HepG2 (cell line): ENCODE data around the gene MAB21L4. TPM values are rescaled to one million over a fixed set of nuclear protein-coding genes. Genes with fewer than 3 reads are reported as not detected.

Experiments used
- ATAC-seq: fragments of 200-7000 bp; cut with Tn5 transposase; 3 replicates; pipeline ENCODE4 v1.9.1; 2020; ENCODE audit warnings: mild to moderate bottlenecking, moderate library complexity
- BruUV-seq: library from RNA; stranded (reverse); fragments of 400-500 nt; replicated peaks from 2 replicates; lab custom pipeline; 2021; lab: Mats Ljungman, UMichigan
- CTCF ChIA-PET: fragments of 300-600 bp; formaldehyde crosslinking; extraction: SDS; loops from one replicate; lab custom pipeline; 2021; ENCODE audit warnings: low total read pairs, inconsistent platforms, low intra/inter-chr PET ratio; lab: Yijun Ruan, JAX
- POLR2A ChIA-PET: fragments of 350-600 bp; sonication (Branson Sonifier 250); formaldehyde crosslinking; loops from one replicate; lab custom pipeline; 2020; ENCODE audit warnings: antibody characterized with exemption, inconsistent platforms; lab: Yijun Ruan, JAX
- DNase-seq: peaks from one replicate; pipeline ENCODE4 v3.0.0-alpha.2; 2015; ENCODE audit warnings: low spot score
- FAIRE-seq: peaks from 3 replicates; lab custom pipeline; 2011; peaks lifted over from hg19 to GRCh38; lab: Jason Lieb, UNC
- H2AFZ ChIP-seq: one replicate; pipeline ENCODE4 v1.6.1; 2011; ENCODE audit warnings: low read length, inconsistent platforms
- H3K27ac ChIP-seq: fragments of 300-600 bp; 3 replicates; pipeline ENCODE4 v1.8.0; 2011; ENCODE audit warnings: mixed run types, mild to moderate bottlenecking, mixed read lengths, low read length, inconsistent platforms; ENCODE audit not compliant: insufficient read depth; ENCODE audit errors: extremely low read length
- H3K27me3 ChIP-seq, 2 experiments: fragments of 200-600 bp in 1 of 2; 2 replicates in 1 of 2; 3 replicates in 1 of 2; pipeline versions ENCODE4 v1.6.0 to v1.8.0; 2011; ENCODE audit warnings: low read length in 2 of 2, mild to moderate bottlenecking in 2 of 2, moderate library complexity in 2 of 2, inconsistent platforms in 1 of 2; ENCODE audit not compliant: insufficient read depth in 2 of 2, control insufficient read depth in 1 of 2
- H3K36me3 ChIP-seq, 2 experiments: fragments of 200-600 bp in 1 of 2; replicated peaks in 1 of 2; 2 replicates in 1 of 2; 3 replicates in 1 of 2; pipeline versions ENCODE4 v1.5.1 to v1.8.0; 2011; ENCODE audit warnings: low read length in 2 of 2, inconsistent platforms in 1 of 2; ENCODE audit not compliant: insufficient read depth in 2 of 2, control insufficient read depth in 1 of 2
- H3K4me1 ChIP-seq: 2 replicates; pipeline ENCODE4 v1.5.1; 2012; ENCODE audit warnings: low read length, inconsistent platforms; ENCODE audit not compliant: insufficient read depth
- H3K4me2 ChIP-seq: 2 replicates; pipeline ENCODE4 v1.6.0; 2011; ENCODE audit warnings: low read depth, low read length, inconsistent platforms
- H3K4me3 ChIP-seq, 3 experiments: fragments of 200-600 bp in 1 of 3; sonication (generic), shearing (Covaris generic) in 1 of 3; replicated peaks in 1 of 3; 2 replicates each; pipeline ENCODE4 v1.5.1; 2011 to 2016; ENCODE audit warnings: low read length in 3 of 3, inconsistent platforms in 2 of 3, low read depth in 2 of 3, mild to moderate bottlenecking in 2 of 3, control low read depth in 1 of 3, mixed read lengths in 1 of 3; ENCODE audit not compliant: insufficient read depth in 1 of 3
- H3K79me2 ChIP-seq: one replicate; pipeline ENCODE4 v1.6.1; 2011; ENCODE audit warnings: low read length, inconsistent platforms; ENCODE audit not compliant: insufficient read depth
- H3K9ac ChIP-seq: 2 replicates; pipeline ENCODE4 v1.6.0; 2011; ENCODE audit warnings: mild to moderate bottlenecking, low read depth, low read length, inconsistent platforms; ENCODE audit not compliant: insufficient read depth
- H3K9me3 ChIP-seq: 2 replicates; pipeline ENCODE4 v1.5.1; 2012; ENCODE audit warnings: mild to moderate bottlenecking, low read length
- H4K20me1 ChIP-seq: 2 replicates; pipeline ENCODE4 v1.6.0; 2011; ENCODE audit warnings: inconsistent platforms, mild to moderate bottlenecking, low read length, moderate library complexity; ENCODE audit not compliant: insufficient read depth
- AHDC1 ChIP-seq: sonication (generic); formaldehyde crosslinking; IDR thresholded peaks from 2 replicates; pipeline ENCODE4 v1.5.1; 2020; ENCODE audit warnings: mild to moderate bottlenecking, missing genetic modification reagents, borderline replicate concordance
- ARNTL ChIP-seq: sonication (generic); formaldehyde crosslinking; IDR thresholded peaks from 2 replicates; pipeline ENCODE4 v1.4.0; 2020; ENCODE audit warnings: mild to moderate bottlenecking, missing genetic modification reagents
- BCLAF1 ChIP-seq: fragments of 450-650 bp; IDR thresholded peaks from 2 replicates; pipeline ENCODE4 v1.6.1; 2017; ENCODE audit warnings: mild to moderate bottlenecking
- LCORL ChIP-seq, 2 experiments: fragments of 450-650 bp in 1 of 2; sonication (generic) in 1 of 2; formaldehyde crosslinking in 1 of 2; IDR thresholded peaks; 2 replicates each; pipeline versions ENCODE4 v1.5.0 to v1.6.1; 2017 to 2020; ENCODE audit warnings: antibody characterized with exemption in 1 of 2, missing genetic modification reagents in 1 of 2
- MTA1 ChIP-seq: sonication (generic); formaldehyde crosslinking; IDR thresholded peaks from 2 replicates; pipeline ENCODE4 v1.4.0; 2020; ENCODE audit warnings: missing genetic modification reagents, mild to moderate bottlenecking, borderline replicate concordance
- MTF1 ChIP-seq: sonication (generic); formaldehyde crosslinking; IDR thresholded peaks from 2 replicates; pipeline ENCODE4 v1.5.0; 2020; ENCODE audit warnings: missing genetic modification reagents
- NR1H2 ChIP-seq: sonication (generic); formaldehyde crosslinking; IDR thresholded peaks from 2 replicates; pipeline ENCODE4 v1.8.1; 2022; ENCODE audit warnings: low read depth, missing genetic modification reagents, borderline replicate concordance
- ONECUT2 ChIP-seq: sonication (generic); formaldehyde crosslinking; IDR thresholded peaks from 2 replicates; pipeline ENCODE4 v1.4.0; 2020; ENCODE audit warnings: missing genetic modification reagents
- SAFB2 ChIP-seq: sonication (generic); formaldehyde crosslinking; IDR thresholded peaks from 2 replicates; pipeline ENCODE4 v1.5.1; 2020; ENCODE audit warnings: missing genetic modification reagents, low read depth, mild to moderate bottlenecking, borderline replicate concordance
- SMAD3 ChIP-seq: sonication (generic); formaldehyde crosslinking; IDR thresholded peaks from 2 replicates; pipeline ENCODE4 v1.4.0; 2020; ENCODE audit warnings: missing genetic modification reagents
- SMAD9 ChIP-seq: sonication (generic); formaldehyde crosslinking; IDR thresholded peaks from 2 replicates; pipeline ENCODE4 v1.5.1; 2020; ENCODE audit warnings: mild to moderate bottlenecking, missing genetic modification reagents
- SMC3 ChIP-seq: IDR thresholded peaks from 2 replicates; pipeline ENCODE4 v1.6.1; 2011; ENCODE audit warnings: low read length, improper control_type of control experiment
- ZBTB42 ChIP-seq: sonication (generic); formaldehyde crosslinking; IDR thresholded peaks from 2 replicates; pipeline ENCODE4 v1.5.0; 2020; ENCODE audit warnings: mild to moderate bottlenecking, missing genetic modification reagents
- ZNF121 ChIP-seq: sonication (generic); formaldehyde crosslinking; IDR thresholded peaks from 2 replicates; pipeline ENCODE4 v1.5.0; 2020; ENCODE audit warnings: mild to moderate bottlenecking, missing genetic modification reagents
- ZNF614 ChIP-seq: IDR thresholded peaks from 2 replicates; pipeline ENCODE4 v1.6.1; 2018; ENCODE audit warnings: missing biosample characterization, missing genetic modification reagents, inconsistent platforms, borderline replicate concordance
- ZNF674 ChIP-seq: sonication (generic); formaldehyde crosslinking; IDR thresholded peaks from 2 replicates; pipeline ENCODE4 v1.5.0; 2020; ENCODE audit warnings: low read depth, mild to moderate bottlenecking, missing genetic modification reagents
- ZNF879 ChIP-seq: sonication (generic); formaldehyde crosslinking; IDR thresholded peaks from 2 replicates; pipeline ENCODE4 v1.8.1; 2023; ENCODE audit warnings: missing genetic modification reagents
- WGBS: methylation state at CpG from one replicate; pipeline ENCODE4 v1.1.6; 2017; ENCODE audit warnings: low lambda C conversion rate; 5-methylcytosine and 5-hydroxymethylcytosine counted together
- in situ Hi-C: cut with HindIII; loops from 2 replicates; pipeline ENCODE4 v1.10.0; 2017; ENCODE audit warnings: low pct_unique_long_range_greater_than_20kb; ENCODE audit not compliant: extremely low pct_ligation_motif_present
- intact Hi-C: fragments of 100-400 bp; cut with micrococcal nuclease; formaldehyde crosslinking; loops from one replicate; pipeline ENCODE4 v1.10.0; 2022; ENCODE audit not compliant: unreplicated experiment
- polyA plus RNA-seq, 8 experiments: library from polyadenylated mRNA; depleted of rRNA in 3 of 8; stranded (reverse) in 7 of 8; unstranded in 1 of 8; fragments of >200 nt; fragmentation: Illumina TruSeq in 4 of 8; extraction: Trizol in 4 of 8; gene quantifications; 2 replicates each; pipeline versions ENCODE4 v1.2.1 to v1.2.3, GENCODE V29; 2011 to 2016; ENCODE audit warnings: low read depth in 4 of 8, missing spikeins in 1 of 8, mixed read lengths in 1 of 8; ENCODE audit not compliant: insufficient read depth in 1 of 8
- total RNA-seq, 5 experiments: library from RNA; depleted of rRNA; stranded (reverse); fragments of >200 nt; fragmentation: Illumina TruSeq; extraction: Trizol; gene quantifications; 2 replicates each; pipeline ENCODE4 v1.2.3, GENCODE V29; 2016; ENCODE audit warnings: low read depth in 1 of 5

Gene MAB21L4
- total and polyA plus RNA-seq, 2 of the 13 experiments (the other 11 are each of a cell fraction or from before 2014, with no cell fraction given): 3.0 to 14.0 TPM

- ChIA-PET CTCF (interaction anchor here (0.9 kb wide), 1 partner anchor 39 kb away, joined by 3 read pairs; no protein-coding TSS in a partner anchor), POLR2A (interaction anchor here (0.9 to 4.2 kb wide), 5 partner anchors 14 to 39 kb away, joined by 3 to 37 read pairs (median 17); partner anchors contain the start of gene AGXT)
- DNase-seq (no peak), FAIRE-seq (no peak), ATAC-seq (peak; percentile 3)
- Histone ChIP-seq H3K27ac (no peak overlapping the region), H3K36me3 (no peaks in the 10 kb centered on the region), H2AFZ (no peak overlapping the region), H4K20me1 (no peaks in the 10 kb centered on the region), H3K27me3 (peaks cover 0 to 7% of the 10 kb centered on the region in 2 experiments; a peak in 2 of 5 replicates), H3K4me2 (peak overlapping the region; percentile 49), H3K4me3 (peak overlapping the region in 1 of 3 experiments; percentile 59; a peak in 1 of 6 replicates), H3K9me3 (no peaks in the 10 kb centered on the region), H3K4me1 (peaks cover 74% of the 10 kb centered on the region), H3K79me2 (no peaks in the 10 kb centered on the region), H3K9ac (no peak overlapping the region)
- WGBS: no CpG with 5 or more reads among the region's 7 CpGs
- in situ Hi-C loops: no loop called here
- no TSS peak for BruUV-seq
- intact Hi-C loops: no loop called here
- TF ChIP-seq AHDC1 (CRISPR knock-in tag) (no peak), MTF1 (CRISPR knock-in tag) (no peak), ARNTL (CRISPR knock-in tag) (no peak), ZNF674 (no peak), BCLAF1 (no peak), SMAD9 (CRISPR knock-in tag) (no peak), SMC3 (no peak), ONECUT2 (CRISPR knock-in tag) (0 out of 2 replicates have a peak, but pooled peaks have one; percentile 0), ZBTB42 (0 out of 2 replicates have a peak, but pooled peaks have one; percentile 29), ZNF879 (CRISPR knock-in tag) (no peak), NR1H2 (CRISPR knock-in tag) (no peak), ZNF614 (CRISPR knock-in tag) (no peak), MTA1 (CRISPR knock-in tag) (no peak), ZNF121 (no peak), SMAD3 (CRISPR knock-in tag) (no peak), LCORL (IDR thresholded peaks at IDR 0.05) (no peak), LCORL (CRISPR knock-in tag; IDR thresholded peaks at IDR 0.05) (0 out of 2 replicates have a peak, but pooled peaks have one; percentile 5), SAFB2 (0 out of 2 replicates have a peak, but pooled peaks have one; percentile 52)
Measured at GRCh38 chr2:240896394-240896793, 438 bp upstream of the MAB21L4 start.
